WTC11 (cell line): ENCODE results near the gene ZNF302. TPM values are rescaled to one million over a fixed set of nuclear protein-coding genes. Genes with fewer than 3 reads are reported as not detected.

Experiments used
- ATAC-seq: fragments of 200-7000 bp; cut with Tn5 transposase; 2 replicates; pipeline ENCODE4 v1.10.0; 2021; ENCODE audit warnings: mild to moderate bottlenecking, moderate library complexity
- Bru-seq: library from RNA; stranded (reverse); fragments of 400-500 nt; gene quantifications from one replicate; lab custom pipeline; 2021; lab: Mats Ljungman, UMichigan
- CTCF ChIA-PET: fragments of 300-600 bp; sonication (Branson Sonifier 250); formaldehyde crosslinking; loops from one replicate; lab custom pipeline; 2021; ENCODE audit warnings: antibody characterized with exemption; lab: Charles Lee
- POLR2A ChIA-PET: fragments of 350-600 bp; sonication (Branson Sonifier 250); formaldehyde crosslinking; loops from one replicate; lab custom pipeline; 2021; ENCODE audit warnings: antibody characterized with exemption; lab: Charles Lee
- DNase-seq: peaks from one replicate; pipeline ENCODE4 v3.0.0; 2021; ENCODE audit warnings: low spot score
- H3K27ac Mint-ChIP-seq: 2 replicates; pipeline ENCODE4 v1.8.0; 2021; ENCODE audit warnings: mixed read lengths
- H3K27me3 Mint-ChIP-seq: 2 replicates; pipeline ENCODE4 v1.8.0; 2021; ENCODE audit warnings: low read depth, mild to moderate bottlenecking, moderate library complexity, mixed read lengths
- H3K36me3 Mint-ChIP-seq: 2 replicates; pipeline ENCODE4 v1.8.0; 2021; ENCODE audit warnings: mixed read lengths
- H3K4me1 Mint-ChIP-seq: 2 replicates; pipeline ENCODE4 v1.8.0; 2022; ENCODE audit warnings: mixed read lengths
- H3K4me3 Mint-ChIP-seq: 2 replicates; pipeline ENCODE4 v1.8.0; 2021; ENCODE audit warnings: mild to moderate bottlenecking, moderate library complexity, mixed read lengths
- H3K9me3 Mint-ChIP-seq: 2 replicates; pipeline ENCODE4 v1.8.0; 2021; ENCODE audit warnings: mixed read lengths
- ATF1 ChIP-seq: sonication (generic); formaldehyde crosslinking; IDR thresholded peaks from 2 replicates; pipeline ENCODE4 v1.8.1; 2023; ENCODE audit warnings: mild to moderate bottlenecking, moderate library complexity, missing genetic modification reagents
- ATF6 ChIP-seq: sonication (generic); formaldehyde crosslinking; IDR thresholded peaks from 2 replicates; pipeline ENCODE4 v1.8.1; 2023; ENCODE audit warnings: mild to moderate bottlenecking, missing genetic modification reagents
- CTCF ChIP-seq: fragments of 200-600 bp; IDR thresholded peaks from 2 replicates; pipeline ENCODE4 v1.8.0; 2022; ENCODE audit warnings: antibody characterized with exemption
- FOXK1 ChIP-seq: sonication (generic); formaldehyde crosslinking; IDR thresholded peaks from 2 replicates; pipeline ENCODE4 v1.8.0; 2022; ENCODE audit warnings: mild to moderate bottlenecking, moderate library complexity, missing genetic modification reagents
- GRHL2 ChIP-seq: fragments of 250-450 bp; sonication (Bioruptor Pico); IDR thresholded peaks from 2 replicates; pipeline ENCODE4 v1.8.0; 2022; ENCODE audit warnings: mild to moderate bottlenecking, moderate library complexity; ENCODE audit not compliant: insufficient replicate concordance, severe bottlenecking
- HMGA2 ChIP-seq: fragments of 250-450 bp; sonication (Bioruptor Pico); IDR thresholded peaks from 2 replicates; pipeline ENCODE4 v1.4.0; 2021; ENCODE audit warnings: mild to moderate bottlenecking, moderate library complexity
- HMGXB4 ChIP-seq: sonication (generic); formaldehyde crosslinking; IDR thresholded peaks from 2 replicates; pipeline ENCODE4 v1.8.1; 2023; ENCODE audit warnings: mild to moderate bottlenecking, moderate library complexity, missing genetic modification reagents
- IRF2 ChIP-seq: sonication (generic); formaldehyde crosslinking; IDR thresholded peaks from 2 replicates; pipeline ENCODE4 v1.8.0; 2022; ENCODE audit warnings: low read depth, missing genetic modification reagents, borderline replicate concordance
- JAZF1 ChIP-seq: fragments of 250-450 bp; sonication (Bioruptor Pico); IDR thresholded peaks from 2 replicates; pipeline ENCODE4 v1.9.0; 2021; ENCODE audit warnings: moderate library complexity, mild to moderate bottlenecking, inconsistent platforms
- KAT7 ChIP-seq: sonication (generic); formaldehyde crosslinking; IDR thresholded peaks from 2 replicates; pipeline ENCODE4 v1.8.1; 2023; ENCODE audit warnings: missing genetic modification reagents, mild to moderate bottlenecking, borderline replicate concordance
- MAX ChIP-seq: sonication (generic); formaldehyde crosslinking; IDR thresholded peaks from 2 replicates; pipeline ENCODE4 v1.8.0; 2022; ENCODE audit warnings: mild to moderate bottlenecking, missing genetic modification reagents
- NFE2L1 ChIP-seq: sonication (generic); formaldehyde crosslinking; IDR thresholded peaks from 2 replicates; pipeline ENCODE4 v1.8.1; 2023; ENCODE audit warnings: missing genetic modification reagents
- PREB ChIP-seq: sonication (generic); formaldehyde crosslinking; IDR thresholded peaks from 2 replicates; pipeline ENCODE4 v1.8.1; 2022; ENCODE audit warnings: mild to moderate bottlenecking, missing genetic modification reagents, moderate library complexity, borderline replicate concordance
- PRRX2 ChIP-seq: fragments of 250-450 bp; sonication (Bioruptor Pico); IDR thresholded peaks from 2 replicates; pipeline ENCODE4 v1.8.0; 2021; ENCODE audit warnings: mild to moderate bottlenecking
- TCF7 ChIP-seq: sonication (generic); formaldehyde crosslinking; IDR thresholded peaks from 2 replicates; pipeline ENCODE4 v1.8.0; 2022; ENCODE audit warnings: mild to moderate bottlenecking, low read depth, missing genetic modification reagents, moderate library complexity
- USF1 ChIP-seq: sonication (generic); formaldehyde crosslinking; IDR thresholded peaks from 2 replicates; pipeline ENCODE4 v1.8.0; 2022; ENCODE audit warnings: mild to moderate bottlenecking, missing genetic modification reagents
- ZMAT4 ChIP-seq: fragments of 250-450 bp; sonication (Bioruptor Pico); IDR thresholded peaks from 2 replicates; pipeline ENCODE4 v1.9.0; 2021; ENCODE audit warnings: mild to moderate bottlenecking
- ZNF219 ChIP-seq: sonication (generic); formaldehyde crosslinking; IDR thresholded peaks from 2 replicates; pipeline ENCODE4 v1.8.0; 2023; ENCODE audit warnings: missing genetic modification reagents, mild to moderate bottlenecking, borderline replicate concordance
- ZNF396 ChIP-seq: fragments of 250-450 bp; sonication (Bioruptor Pico); IDR thresholded peaks from 2 replicates; pipeline ENCODE4 v1.8.0; 2021; ENCODE audit warnings: mild to moderate bottlenecking, moderate library complexity, borderline replicate concordance
- ZNF416 ChIP-seq: fragments of 250-450 bp; sonication (Bioruptor Pico); IDR thresholded peaks from 2 replicates; pipeline ENCODE4 v1.9.0; 2021; ENCODE audit warnings: mild to moderate bottlenecking, inconsistent platforms
- ZNF423 ChIP-seq: fragments of 250-450 bp; sonication (Bioruptor Pico); IDR thresholded peaks from 2 replicates; pipeline ENCODE4 v2.1.2; 2022; ENCODE audit warnings: mild to moderate bottlenecking, moderate library complexity
- ZNF512 ChIP-seq: sonication (generic); formaldehyde crosslinking; IDR thresholded peaks from 2 replicates; pipeline ENCODE4 v1.8.1; 2022; ENCODE audit warnings: missing genetic modification reagents, borderline replicate concordance
- ZSCAN18 ChIP-seq: fragments of 250-450 bp; sonication (Bioruptor Pico); IDR thresholded peaks from 2 replicates; pipeline ENCODE4 v2.1.2; 2022; ENCODE audit warnings: mild to moderate bottlenecking, moderate library complexity
- long read RNA-seq, 3 experiments: library from RNA in 1 of 3; library from capped mRNA in 1 of 3; library from polyadenylated mRNA in 1 of 3; unstranded in 2 of 3; stranded (forward) in 1 of 3; transcript quantifications; one replicate each; pipeline ENCODE4 v2.0.0, GENCODE V29; 2021
- total RNA-seq: library from RNA; stranded (reverse); gene quantifications from 3 replicates; pipeline ENCODE4 v1.2.3, GENCODE V29; 2021

Gene ZNF302
- total RNA-seq = 23.5 to 26.3 TPM (median 24.6 TPM) in 3 replicates
- percentile 95 among the genes with signal in this experiment for Bru-seq, nascent RNA
- long read RNA-seq, experiment 1, transcript ZNF302-206 (5 exons, 2,849 nt) = minor isoform, 21 of 164 reads
- long read RNA-seq, experiment 1, transcript ZNF302-203 (5 exons, 2,600 nt) = minor isoform, 18 of 164 reads
- long read RNA-seq, experiment 1, transcript ZNF302-214 (5 exons, 2,893 nt) = minor isoform, 7 of 164 reads
- long read RNA-seq, experiment 1, transcript ZNF302-201 (5 exons, 2,590 nt) = major isoform, 47 of 164 reads
- long read RNA-seq, experiment 1, partial matches to known transcripts = 28 of 164 reads
- long read RNA-seq, experiment 1, other reads (novel, unspliced or antisense) = 34 of 164 reads
- long read RNA-seq, experiment 2, partial matches to known transcripts = 1 of 25 reads
- long read RNA-seq, experiment 2, other reads (novel, unspliced or antisense) = 23 of 25 reads
- long read RNA-seq, experiment 3, transcript ZNF302-203 (5 exons, 2,600 nt) = minor isoform, 5 of 23 reads
- long read RNA-seq, experiment 3, transcript ZNF302-201 (5 exons, 2,590 nt) = major isoform, 6 of 23 reads
- long read RNA-seq, experiment 3, partial matches to known transcripts = 2 of 23 reads
- long read RNA-seq, experiment 3, other reads (novel, unspliced or antisense) = 10 of 23 reads

GRCh38 chr19:34677386-34678084 lies at the start of gene ZNF302:
ZNF302 (plus strand) TSS chr19:34677678; CDS start chr19:34678805, 1,127 bp downstream.
- Mint-ChIP-seq H3K4me1 (peaks cover 19% of the 10 kb centered on the region), H3K27me3 (peaks cover 21% of the 10 kb centered on the region), H3K36me3 (peaks cover 32% of the 10 kb centered on the region), H3K4me3 (peak within 1 kb of the TSS; percentile 99), H3K27ac (peak within 1 kb of the TSS; percentile 97), H3K9me3 (peaks cover 4% of the 10 kb centered on the region)
- ChIA-PET CTCF (interaction anchor here (0.7 to 1.3 kb wide), 8 partner anchors 9 to 636 kb away, joined by 3 to 6 read pairs (median 4); no protein-coding TSS in a partner anchor), POLR2A (interaction anchor here (0.5 to 1.3 kb wide), 6 partner anchors 10 to 400 kb away, joined by 3 to 6 read pairs (median 4); partner anchors contain the start of gene GRAMD1A)
- ATAC-seq (peak; percentile 96), DNase-seq (peak; percentile 98)
- TF ChIP-seq ZMAT4 (CRISPR knock-in tag) = no peak
- no peak for TF ChIP-seq PRRX2 (CRISPR knock-in tag)
- no peak for TF ChIP-seq TCF7 (CRISPR knock-in tag)
- TF ChIP-seq GRHL2 = no peak
- no peak for TF ChIP-seq ZSCAN18 (CRISPR knock-in tag)
- TF ChIP-seq ATF1 = peak; percentile 65; the same call in 1 of the 2 replicates
- TF ChIP-seq MAX (CRISPR knock-in tag) = peak; percentile 61; the same call in 1 of the 2 replicates
- peak; percentile 36; the same call in 1 of the 2 replicates for TF ChIP-seq NFE2L1 (CRISPR knock-in tag)
- no peak for TF ChIP-seq ZNF396 (CRISPR knock-in tag)
- TF ChIP-seq HMGA2 (CRISPR knock-in tag) = no peak
- no peak for TF ChIP-seq ZNF423 (CRISPR knock-in tag)
- TF ChIP-seq JAZF1 (CRISPR knock-in tag) = no peak
- TF ChIP-seq IRF2 (CRISPR knock-in tag) = no peak
- no peak for TF ChIP-seq PREB
- TF ChIP-seq USF1 (CRISPR knock-in tag) = no peak
- TF ChIP-seq HMGXB4 (CRISPR knock-in tag) = peak; percentile 79
- TF ChIP-seq ATF6 = no peak
- TF ChIP-seq FOXK1 = no peak; the same call in 1 of the 2 replicates
- TF ChIP-seq KAT7 = no peak
- TF ChIP-seq ZNF512 (CRISPR knock-in tag) = no peak
- 0 out of 2 replicates have a peak, but pooled peaks have one; percentile 36 for TF ChIP-seq ZNF219 (CRISPR knock-in tag)
- TF ChIP-seq CTCF = no peak
- no peak for TF ChIP-seq ZNF416 (CRISPR knock-in tag)
